ENCODE data around the gene SP110.
"Not testable (repeated sequence)": the region's sequence is repeated elsewhere in the genome, so short reads cannot be mapped to it uniquely, and the experiment has no call there.

- not testable (repeated sequence) for TF ChIP-seq CTCF (IDR thresholded peaks at IDR 0.05; ENCODE audit: low read depth, low read length, poor library complexity, severe bottlenecking); EZH2phosphoT487 (IDR thresholded peaks at IDR 0.05; ENCODE audit: borderline replicate concordance, low read length)
These were observed 45.2 kb upstream of the SP110 start for GRCh38 chr2:230264945-230265344.
